HL-60 (cell line): Measurements from ENCODE around the gene CARS2.

ENCODE experiments used
- DNase-seq, 2 experiments: peaks; one replicate each; pipeline ENCODE4 v3.0.0-alpha.2; 2010 to 2020; ENCODE audit warnings: low read depth in 1 of 2, low spot score in 1 of 2
- H3K27ac ChIP-seq: fragments of 250-450 bp; sonication (Bioruptor Pico); replicated peaks from 2 replicates; pipeline ENCODE4 v1.5.1; 2020; ENCODE audit warnings: mild to moderate bottlenecking, moderate library complexity
- H3K27me3 ChIP-seq: fragments of 250-450 bp; sonication (Bioruptor Pico); 2 replicates; pipeline ENCODE4 v1.5.1; 2021; ENCODE audit warnings: mild to moderate bottlenecking, moderate library complexity; ENCODE audit not compliant: insufficient read depth, poor library complexity, severe bottlenecking
- H3K4me3 ChIP-seq: replicated peaks from 2 replicates; pipeline ENCODE4 v1.5.1; 2011; ENCODE audit warnings: mild to moderate bottlenecking, control low read depth, low read length; ENCODE audit not compliant: insufficient read depth
- CTCF ChIP-seq: IDR thresholded peaks from one replicate; pipeline ENCODE4 v1.5.1; 2011; ENCODE audit warnings: low read length, control low read depth, inconsistent platforms; ENCODE audit not compliant: insufficient read depth
- GABPA ChIP-seq: IDR thresholded peaks from 2 replicates; pipeline ENCODE4 v1.6.1; 2012; ENCODE audit warnings: low read depth
- POLR2AphosphoS5 ChIP-seq: IDR thresholded peaks from 2 replicates; pipeline ENCODE4 v1.6.1; 2012; ENCODE audit warnings: low read depth
- REST ChIP-seq: IDR thresholded peaks from 2 replicates; pipeline ENCODE4 v1.6.1; 2012; ENCODE audit warnings: low read depth; ENCODE audit not compliant: insufficient replicate concordance
- SPI1 ChIP-seq: IDR thresholded peaks from 2 replicates; pipeline ENCODE4 v1.6.1; 2012; ENCODE audit warnings: low read depth, mild to moderate bottlenecking, borderline replicate concordance

The CARS2 gene

GRCh38 chr13:110689711-110690110 lies 16.2 kb downstream of the CARS2 start:
- H3K4me3 ChIP-seq: no peak overlapping the region
- no peak for DNase-seq
- no peaks in the 10 kb centered on the region for H3K27me3 ChIP-seq
- H3K27ac ChIP-seq: no peak overlapping the region
- TF ChIP-seq CTCF (no peak), REST (no peak), GABPA (no peak), SPI1 (no peak), POLR2AphosphoS5 (no peak)

- TF ChIP-seq POLR2AphosphoS5 (no peak), CTCF (no peak), GABPA (no peak), REST (no peak), SPI1 (no peak)
- Histone ChIP-seq H3K4me3 (no peak overlapping the region), H3K27ac (no peak overlapping the region), H3K27me3 (no peaks in the 10 kb centered on the region)
- DNase-seq: no peak
Measured at GRCh38 chr13:110689041-110689440, 16.9 kb downstream of the CARS2 start.

GRCh38 chr13:110687736-110688135 lies 18.2 kb downstream of the CARS2 start:
- TF ChIP-seq SPI1: no peak
- no peak for TF ChIP-seq CTCF
- TF ChIP-seq REST: no peak
- TF ChIP-seq POLR2AphosphoS5: no peak
- TF ChIP-seq GABPA: no peak
- no peak overlapping the region for H3K27ac ChIP-seq
- no peaks in the 10 kb centered on the region for H3K27me3 ChIP-seq
- H3K4me3 ChIP-seq: no peak overlapping the region
- DNase-seq: no peak
